Measurements from ENCODE around the gene RMDN3. TPM values are rescaled to one million over a fixed set of nuclear protein-coding genes. Genes with fewer than 3 reads are reported as not detected.

The RMDN3 gene
- total RNA-seq, 1 donor from 2014 or later, result 77.1 TPM

GRCh38 chr15:40722354-40722753 lies 32.7 kb downstream of the RMDN3 start:
- Histone ChIP-seq H3K36me3 (no peaks in the 10 kb centered on the region), H3K27ac (no peak overlapping the region), H3K4me1 (no peaks in the 10 kb centered on the region), H3K9me3 (no peaks in the 10 kb centered on the region), H3K27me3 (no peaks in the 10 kb centered on the region), H3K4me3 (no peak overlapping the region)
- intact Hi-C loops (cut with DNase I), result no loop called here
- ATAC-seq (no peak), DNase-seq (no peak)
- TF ChIP-seq CTCF (IDR thresholded peaks at IDR 0.05), result no peak

DNA sequence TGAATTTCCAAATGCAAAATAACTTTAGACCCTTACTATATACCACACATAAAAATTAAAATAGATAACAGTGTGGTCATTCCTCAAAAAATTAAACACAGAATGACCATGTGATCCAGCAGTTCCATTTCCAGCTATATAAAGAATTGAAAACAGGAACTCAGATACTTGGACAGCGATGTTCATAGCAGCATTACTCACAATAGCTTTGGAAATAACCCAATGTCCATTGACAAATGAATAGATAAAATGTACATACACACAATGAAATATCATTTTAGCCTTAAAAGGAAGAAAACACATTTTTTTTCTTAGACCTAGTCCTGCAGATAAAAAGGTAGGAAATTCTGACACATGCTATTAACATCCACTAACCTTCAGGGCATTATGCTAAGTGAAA lies 33.4 kb downstream of the RMDN3 start:
- ATAC-seq, result no peak
- Histone ChIP-seq H3K4me1 (no peaks in the 10 kb centered on the region), H3K9me3 (no peaks in the 10 kb centered on the region), H3K27me3 (no peaks in the 10 kb centered on the region), H3K27ac (no peak overlapping the region), H3K36me3 (no peaks in the 10 kb centered on the region), H3K4me3 (no peak overlapping the region)
- intact Hi-C loops (cut with DNase I), result no loop called here
- TF ChIP-seq CTCF (IDR thresholded peaks at IDR 0.05), result no peak
- DNase-seq, result no peak

GRCh38 chr15:40716165-40716564 lies 38.9 kb downstream of the RMDN3 start:
- Histone ChIP-seq H3K36me3 (no peaks in the 10 kb centered on the region), H3K4me3 (no peak overlapping the region), H3K9me3 (no peaks in the 10 kb centered on the region), H3K27ac (no peak overlapping the region), H3K4me1 (no peaks in the 10 kb centered on the region), H3K27me3 (no peaks in the 10 kb centered on the region)
- no peak for TF ChIP-seq CTCF (IDR thresholded peaks at IDR 0.05)
- DNase-seq (no peak), ATAC-seq (no peak)
- intact Hi-C loops (cut with DNase I), result no loop called here

GRCh38 chr15:40714144-40714543 lies 40.9 kb downstream of the RMDN3 start:
- intact Hi-C loops (cut with DNase I), result no loop called here
- Histone ChIP-seq H3K27ac (no peak overlapping the region), H3K4me3 (no peak overlapping the region), H3K36me3 (no peaks in the 10 kb centered on the region), H3K27me3 (no peaks in the 10 kb centered on the region), H3K4me1 (no peaks in the 10 kb centered on the region), H3K9me3 (no peaks in the 10 kb centered on the region)
- DNase-seq (no peak), ATAC-seq (no peak)
- TF ChIP-seq CTCF (IDR thresholded peaks at IDR 0.05), result no peak

- DNase-seq, result no peak
- H3K27me3 ChIP-seq, result no peaks in the 10 kb centered on the region
These were observed 48.9 kb downstream of the RMDN3 start for GRCh38 chr15:40706121-40706520.

More at GRCh38 chr15:40706121-40706520, 48.9 kb downstream of the RMDN3 start:
- intact Hi-C loops (cut with DNase I), result no loop called here
- H3K27ac ChIP-seq, result no peak overlapping the region
- H3K9me3 ChIP-seq, result no peaks in the 10 kb centered on the region
- no peak for TF ChIP-seq CTCF (IDR thresholded peaks at IDR 0.05)
- no peak for ATAC-seq
- no peaks in the 10 kb centered on the region for H3K4me1 ChIP-seq
- no peak overlapping the region for H3K4me3 ChIP-seq
- H3K36me3 ChIP-seq, result no peaks in the 10 kb centered on the region

All from upper lobe of right lung (tissue), 1 donor.